ENCODE measurements around the gene SND1.

The SND1 gene

DNA sequence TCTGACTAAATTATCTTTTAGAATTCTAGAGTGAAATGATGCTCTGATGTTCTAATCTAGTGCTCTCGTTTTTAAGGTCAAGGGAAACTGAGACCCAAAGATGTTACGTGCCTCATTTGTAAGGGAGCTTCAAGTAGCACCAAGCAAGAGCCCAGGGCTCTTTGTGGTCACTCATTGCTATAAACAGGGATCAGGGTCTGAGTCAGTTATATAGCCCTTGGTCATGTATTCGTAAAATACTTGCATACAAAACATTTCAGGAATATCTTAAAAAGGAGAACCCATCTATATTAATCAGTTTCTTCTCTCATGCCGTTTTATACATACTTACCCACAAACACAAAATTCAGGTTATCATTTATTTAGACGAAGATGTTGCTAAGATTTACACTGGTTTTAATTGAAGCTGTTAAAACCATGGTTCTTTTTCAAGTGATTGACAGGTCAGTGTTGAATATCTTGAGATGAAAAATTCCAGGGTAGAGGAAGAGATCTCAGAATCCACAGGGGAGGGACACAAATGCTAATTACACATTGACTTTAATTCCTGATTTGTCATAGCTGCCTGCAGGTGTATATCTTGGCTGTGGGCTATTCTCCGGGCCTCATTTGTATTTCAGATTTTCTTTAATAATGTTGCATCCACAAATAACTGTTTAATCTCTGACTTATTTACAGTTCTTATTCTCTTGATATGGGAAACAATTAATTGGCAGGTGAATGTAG is 188.4 kb downstream of the SND1 start:
- DNase-seq, result no peak

DNA sequence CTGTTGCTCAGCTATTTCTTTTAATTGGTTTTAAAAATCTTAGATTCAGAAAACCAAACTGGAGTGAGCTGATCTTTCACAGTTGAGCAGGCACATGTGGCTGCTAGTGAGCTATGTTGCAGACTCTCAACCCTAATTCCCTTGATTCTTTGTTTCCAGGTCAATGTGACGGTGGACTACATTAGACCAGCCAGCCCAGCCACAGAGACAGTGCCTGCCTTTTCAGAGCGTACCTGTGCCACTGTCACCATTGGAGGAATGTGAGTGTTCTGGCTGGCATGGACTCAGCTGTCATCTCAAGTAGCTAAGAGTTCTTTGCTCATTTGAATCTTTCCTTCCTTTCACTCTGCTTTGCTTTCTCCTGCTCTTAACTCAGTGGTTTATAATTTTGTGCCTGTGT is 192.2 kb downstream of the SND1 start:
- no peak for DNase-seq

DNA sequence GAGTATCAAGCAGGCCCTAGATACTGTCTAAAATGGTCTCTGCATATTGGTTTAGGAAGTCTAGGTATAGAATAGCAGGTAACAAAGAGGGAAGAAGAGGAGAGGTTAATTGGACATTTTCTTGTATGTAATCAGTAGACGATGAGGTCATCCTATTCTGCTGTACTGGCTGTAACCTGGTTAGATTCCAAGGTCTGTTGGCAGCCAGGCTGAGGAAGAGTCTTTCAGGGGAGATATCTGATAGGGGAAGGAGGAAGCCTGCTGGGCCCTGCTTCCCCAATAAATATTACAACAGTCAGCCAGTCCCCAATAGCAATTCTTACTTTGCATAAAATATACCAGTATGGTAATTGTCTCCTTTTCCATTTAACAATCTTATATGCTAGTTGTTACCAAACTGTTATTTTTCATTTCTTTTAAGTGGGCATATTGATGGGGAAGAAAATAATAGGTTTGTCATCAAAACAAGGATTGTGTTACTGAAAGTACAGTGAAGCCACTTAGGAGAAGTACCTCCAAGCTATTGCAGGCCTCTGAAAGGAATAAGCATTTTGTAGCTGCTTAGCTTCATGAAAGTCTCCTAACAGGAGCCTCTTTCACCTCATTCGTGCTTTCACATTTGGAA is 192.8 kb downstream of the SND1 start:
- DNase-seq, result no peak

DNA sequence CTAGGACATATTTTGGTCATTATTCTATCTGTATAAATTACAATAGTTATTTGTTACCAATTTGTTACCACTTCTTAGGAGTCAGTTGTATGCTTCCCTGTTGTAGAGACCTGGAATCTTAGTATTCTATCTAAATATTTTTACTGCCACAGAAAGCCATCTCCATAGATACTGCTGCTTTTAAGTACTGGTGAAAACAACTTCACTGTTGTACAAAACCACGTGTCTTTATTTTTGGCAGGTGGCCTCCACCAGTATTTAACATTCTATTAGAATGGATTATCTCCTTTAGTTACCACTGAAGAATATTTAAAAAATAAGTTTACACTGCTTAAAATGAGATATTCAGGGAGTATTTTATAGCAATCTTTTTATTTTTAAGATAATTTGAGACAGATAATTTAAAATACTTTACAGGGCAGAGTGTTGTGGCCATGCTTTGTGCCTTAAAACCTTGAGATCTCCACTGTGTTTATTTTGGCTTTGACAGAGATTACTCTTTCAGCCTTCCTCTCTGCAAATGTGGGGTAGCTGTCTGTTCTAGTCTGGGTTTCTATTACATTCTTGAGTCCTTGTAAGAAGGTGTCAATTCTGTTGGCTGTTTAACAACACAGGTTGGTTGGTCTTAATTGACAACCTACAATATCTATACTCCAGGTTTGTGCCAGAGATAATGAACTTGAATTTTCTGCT is 193.7 kb downstream of the SND1 start:
- no peak for DNase-seq

DNA sequence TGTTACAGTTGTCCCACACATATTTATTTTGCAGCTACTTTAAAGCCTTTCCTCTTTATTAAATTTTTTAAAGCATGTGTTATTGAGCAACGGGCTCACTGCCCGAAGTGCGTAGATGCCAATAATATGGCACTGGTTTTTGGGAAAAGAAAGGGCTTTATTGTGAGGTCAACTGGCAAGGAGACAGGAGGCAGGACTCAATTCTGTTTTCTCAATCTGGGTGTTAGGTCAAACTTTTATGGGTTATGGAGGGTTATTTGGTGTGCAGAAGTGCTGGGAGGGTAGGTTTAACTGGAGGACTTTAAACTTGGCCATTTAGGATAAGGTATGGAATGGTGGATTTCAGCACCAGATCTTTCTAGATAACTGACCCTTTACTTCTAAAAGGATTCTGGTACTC is 195.6 kb downstream of the SND1 start:
- DNase-seq, result no peak

DNA sequence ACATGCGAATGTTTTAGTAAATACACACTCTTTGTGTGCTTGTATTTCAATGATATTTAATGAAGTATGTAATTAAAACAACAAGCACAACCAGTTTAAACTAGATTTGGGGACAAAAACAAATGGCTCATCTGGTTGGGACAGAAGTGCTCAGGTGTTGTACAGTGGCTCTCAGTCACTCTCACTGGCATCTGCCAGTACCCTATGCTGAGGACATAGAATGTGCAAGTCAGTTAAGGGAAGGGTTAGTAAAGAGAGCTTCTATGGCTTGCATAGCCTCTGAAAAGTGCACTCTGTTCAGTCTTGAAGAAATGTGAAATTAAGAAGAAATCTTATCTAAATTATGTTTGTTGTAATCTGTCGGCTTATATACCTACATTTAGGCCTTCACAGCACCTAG is 196.2 kb downstream of the SND1 start:
- DNase-seq, result no peak

DNA sequence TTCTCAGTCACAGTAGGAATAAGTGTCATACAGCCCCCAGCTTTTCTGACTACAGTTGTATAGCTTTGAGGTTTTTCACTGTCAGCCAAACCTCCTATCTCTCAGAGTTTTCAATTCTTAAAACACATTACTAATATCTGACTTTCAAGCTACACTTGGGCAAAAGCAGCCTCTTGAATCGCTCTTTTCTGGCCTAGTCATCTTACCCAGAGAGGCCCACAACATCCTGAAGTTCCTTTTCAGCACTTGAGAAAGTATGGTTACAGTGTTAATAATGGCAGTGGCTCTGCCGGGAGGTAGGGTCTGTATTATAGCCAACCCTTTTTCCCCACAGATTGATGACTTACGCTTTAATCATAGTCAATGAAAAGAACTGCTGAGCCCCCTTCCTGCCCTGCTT is 198.2 kb downstream of the SND1 start:
- DNase-seq, result no peak

DNA sequence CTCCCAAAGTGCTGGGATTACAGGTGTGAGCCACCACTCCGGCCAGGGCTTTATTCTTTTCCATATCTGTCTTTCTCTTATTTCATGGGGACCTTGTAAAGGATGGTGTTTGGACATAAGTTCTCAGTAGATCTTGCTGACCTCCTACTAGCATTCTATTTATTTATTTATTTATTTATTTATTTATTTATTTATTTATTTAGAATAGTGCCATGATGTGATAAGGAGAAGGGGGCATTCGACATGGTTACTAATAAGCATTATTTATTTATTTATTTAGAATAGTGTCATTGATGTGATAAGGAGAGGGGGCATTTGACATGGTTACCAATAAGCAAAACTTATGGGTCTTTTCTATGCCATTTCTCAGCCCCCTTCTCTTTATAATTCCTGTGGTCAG is 202.4 kb downstream of the SND1 start:
- no peak for DNase-seq

DNA sequence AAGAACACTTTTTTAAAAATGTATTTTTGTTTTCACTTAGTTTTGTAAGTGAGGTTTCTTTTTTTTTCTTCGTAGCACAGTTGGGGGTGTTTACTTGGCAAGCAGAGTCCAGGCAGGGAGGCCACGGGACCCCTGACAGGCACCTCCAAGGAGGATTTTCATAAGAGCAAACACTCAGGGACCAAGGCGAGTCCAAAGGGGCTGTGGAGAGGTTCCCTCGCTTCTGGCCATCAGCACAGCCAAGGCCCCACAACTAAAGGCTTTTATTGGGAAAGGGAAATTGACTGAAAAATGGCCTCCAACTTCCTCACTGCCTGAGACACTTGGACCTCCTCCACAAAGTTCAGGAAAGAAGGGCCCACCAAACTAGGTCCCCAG is 205.5 kb downstream of the SND1 start:
- no peak for DNase-seq

DNA sequence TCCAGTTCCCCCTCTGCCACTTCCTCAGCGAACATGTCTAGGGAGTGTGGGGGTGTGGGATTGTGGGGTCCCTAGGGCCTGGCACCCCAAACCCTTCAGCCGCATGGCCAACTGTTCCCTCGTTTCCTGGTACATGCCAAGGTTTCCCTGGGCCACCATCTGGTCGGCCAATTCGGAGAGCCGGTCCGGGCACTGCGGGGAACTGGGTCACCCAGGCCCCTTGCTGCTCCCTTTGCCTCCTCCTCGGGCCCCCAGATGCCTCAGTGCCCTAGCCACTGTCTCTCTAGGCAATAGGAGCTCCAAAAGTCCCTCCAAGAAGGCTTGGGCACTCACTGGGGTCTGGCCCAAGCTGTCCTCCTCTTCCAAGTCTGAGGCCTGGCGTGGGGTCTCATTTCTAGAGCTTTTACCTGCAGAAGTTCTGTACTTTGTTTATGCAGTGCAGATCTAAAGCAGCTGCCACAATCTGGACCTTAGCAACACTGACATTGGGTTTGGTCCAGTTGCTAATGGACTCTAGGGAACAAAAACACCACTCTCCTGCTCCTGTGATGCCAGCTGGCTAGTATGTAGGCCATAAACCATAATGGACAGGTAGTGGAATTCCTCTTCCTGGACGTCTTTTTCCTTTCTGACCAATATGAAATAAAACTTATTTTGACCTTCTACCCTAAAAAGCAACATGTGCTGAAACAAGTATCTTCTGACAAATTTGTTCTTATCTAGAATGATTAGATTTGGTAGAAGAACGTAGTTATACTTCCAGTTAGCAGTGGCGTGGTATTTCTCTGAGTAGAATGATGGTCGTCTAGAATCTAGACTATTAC is 206.3 kb downstream of the SND1 start:
- no peak for DNase-seq

DNA sequence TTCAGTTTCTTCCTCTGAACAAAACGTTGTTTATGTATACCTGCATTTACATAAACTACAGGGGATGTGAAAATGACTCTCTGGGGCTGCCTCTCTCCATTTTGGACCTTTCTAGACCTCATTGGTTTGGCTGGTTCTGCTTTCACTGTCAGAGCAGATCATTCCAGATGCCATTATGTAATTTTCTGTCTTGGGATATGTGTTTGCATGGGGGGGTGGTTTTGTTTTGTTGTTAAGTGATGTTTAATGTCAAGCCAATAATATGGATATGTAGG is 206.9 kb downstream of the SND1 start:
- DNase-seq, result no peak

DNA sequence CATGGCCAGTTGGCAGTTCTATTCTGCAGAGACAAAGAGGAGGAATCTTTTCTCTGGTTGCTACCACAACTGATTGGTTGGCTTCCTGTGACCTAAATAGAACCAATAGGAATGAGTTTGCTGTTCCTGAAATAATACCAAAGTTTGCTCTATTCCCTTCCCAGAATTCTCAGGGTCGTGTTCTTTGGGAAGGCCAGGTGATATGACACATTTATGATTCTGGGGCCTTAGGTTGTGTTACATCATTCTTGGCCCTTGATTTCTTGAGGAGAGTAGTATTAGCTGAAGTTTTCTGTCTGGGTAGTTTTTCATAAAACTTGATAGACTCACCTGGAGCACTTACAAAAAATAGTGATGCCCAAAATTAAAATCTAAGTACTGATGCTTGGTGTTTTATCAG is 207.3 kb downstream of the SND1 start:
- DNase-seq, result no peak

DNA sequence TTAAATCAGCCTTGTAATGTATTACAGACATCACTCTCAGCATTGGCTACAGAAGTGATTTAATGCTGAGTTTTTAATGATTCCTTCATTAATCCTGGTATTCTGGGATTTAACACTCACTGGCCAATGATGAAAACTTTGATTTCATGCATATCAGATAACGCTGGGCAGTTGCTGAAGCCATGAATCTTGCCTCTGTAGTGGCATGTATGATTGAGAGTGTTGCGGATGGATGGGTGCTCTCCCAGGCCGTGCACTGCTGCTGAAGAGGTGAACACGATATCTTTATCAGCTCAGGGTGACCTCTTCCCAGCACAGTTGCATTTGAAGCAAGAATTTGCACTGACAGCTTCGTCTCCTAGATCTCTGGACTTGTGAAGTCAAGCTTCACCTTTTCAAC is 210.5 kb downstream of the SND1 start:
- no peak for DNase-seq

DNA sequence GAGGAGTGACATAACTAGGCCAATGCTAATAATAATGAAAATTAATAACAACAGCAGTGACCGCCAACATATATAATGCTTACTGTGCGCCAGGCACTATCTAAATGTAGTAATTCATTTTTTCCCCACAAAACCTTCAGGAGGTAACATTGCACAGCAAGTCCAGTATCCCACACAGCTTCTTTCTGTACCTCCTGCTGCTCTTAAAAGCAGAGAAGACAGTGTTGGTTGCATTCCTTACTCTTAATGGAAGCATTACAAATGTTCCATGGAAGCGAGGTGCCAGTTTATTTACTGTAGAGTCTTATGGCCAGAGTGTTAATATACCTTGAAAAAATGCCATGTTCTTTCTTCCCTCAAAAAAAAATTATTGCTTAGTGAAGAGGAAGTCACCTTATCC is 211.1 kb downstream of the SND1 start:
- no peak for DNase-seq

DNA sequence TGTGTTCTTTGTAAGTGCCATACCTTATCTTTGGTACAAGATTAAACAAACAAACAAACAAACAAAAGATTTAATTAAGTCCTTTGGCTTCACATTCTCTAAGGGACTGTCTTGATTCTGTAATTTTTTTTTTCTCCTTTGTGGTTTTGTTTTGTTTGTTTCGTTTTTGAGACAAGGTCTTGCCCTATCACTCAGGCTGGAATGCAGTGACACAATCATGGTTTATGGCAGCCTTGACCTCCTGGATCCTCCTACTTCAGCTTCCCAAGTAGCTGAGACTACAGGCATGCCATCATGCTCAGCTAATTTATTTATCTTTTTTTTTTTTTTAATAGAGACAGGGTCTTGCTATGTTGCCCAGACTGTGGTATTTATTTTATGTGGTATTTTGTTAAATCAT is 213.5 kb downstream of the SND1 start:
- peak; percentile 59 for DNase-seq

DNA sequence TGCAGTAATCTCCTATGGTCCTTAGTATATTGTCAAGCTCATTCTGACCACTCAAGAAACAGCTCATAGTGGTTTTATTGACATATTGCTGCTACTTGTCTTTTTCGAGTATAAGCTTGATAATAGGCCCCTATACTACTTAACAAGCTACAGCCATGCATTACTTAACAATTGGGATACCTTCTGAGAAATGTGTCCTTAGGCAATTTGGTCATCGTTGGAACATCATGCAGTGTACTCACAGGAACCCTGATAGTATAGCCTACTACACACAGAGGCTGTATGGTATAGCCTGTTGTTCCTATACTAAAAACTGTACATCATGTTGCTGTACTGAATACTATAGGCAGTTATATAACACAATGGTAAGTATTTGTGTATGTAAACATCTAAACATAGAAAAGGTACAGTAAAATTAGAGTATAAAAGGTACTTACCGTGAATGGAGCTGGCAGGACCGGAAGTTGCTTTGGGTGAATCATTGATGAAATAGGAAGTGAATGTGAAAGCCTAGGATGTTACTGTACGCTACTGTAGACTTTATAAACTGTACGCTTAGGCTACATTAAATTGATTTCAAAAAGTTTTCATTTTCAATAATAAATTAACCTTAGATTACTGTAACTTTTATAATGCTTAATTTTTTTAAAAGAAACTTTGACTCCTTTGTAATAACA is 218.4 kb downstream of the SND1 start:
- DNase-seq, result no peak

DNA sequence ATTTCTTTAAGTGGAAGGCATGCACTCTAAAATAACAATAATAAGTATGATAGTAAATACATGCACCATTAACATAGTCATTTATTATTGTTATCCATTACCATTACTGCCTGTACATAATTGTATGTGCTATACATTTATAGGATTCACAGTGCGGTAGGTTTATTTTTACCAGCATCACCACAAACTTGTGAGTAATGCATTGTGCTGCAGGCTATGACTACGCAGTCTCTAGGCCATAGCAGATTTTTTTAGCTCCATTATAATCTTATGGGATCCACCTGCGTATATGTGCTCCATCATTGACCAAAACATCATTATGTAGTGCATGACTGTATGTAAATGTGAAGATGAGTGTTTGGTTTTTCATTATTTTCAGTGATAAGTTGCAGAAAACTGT is 219.2 kb downstream of the SND1 start:
- no peak for DNase-seq

DNA sequence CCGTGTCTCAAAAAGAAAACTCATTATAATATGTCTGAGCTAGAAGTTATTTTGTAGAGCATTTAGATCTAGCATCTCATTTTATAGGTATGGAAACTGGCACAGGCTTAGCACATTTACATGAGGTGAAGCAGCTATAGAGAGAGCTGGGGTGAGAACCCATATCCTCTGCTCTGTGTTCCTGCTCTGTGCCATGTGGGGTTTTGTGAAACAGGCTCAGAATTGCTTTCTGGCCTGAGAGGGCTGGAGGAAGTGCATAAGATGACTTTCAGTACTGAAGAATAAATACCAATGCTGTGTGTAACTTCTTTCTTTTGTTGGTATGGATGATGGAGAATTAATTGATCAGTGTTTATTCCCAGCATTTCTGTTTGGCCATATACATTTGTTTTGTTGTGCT is 220.1 kb downstream of the SND1 start:
- DNase-seq, result no peak

DNA sequence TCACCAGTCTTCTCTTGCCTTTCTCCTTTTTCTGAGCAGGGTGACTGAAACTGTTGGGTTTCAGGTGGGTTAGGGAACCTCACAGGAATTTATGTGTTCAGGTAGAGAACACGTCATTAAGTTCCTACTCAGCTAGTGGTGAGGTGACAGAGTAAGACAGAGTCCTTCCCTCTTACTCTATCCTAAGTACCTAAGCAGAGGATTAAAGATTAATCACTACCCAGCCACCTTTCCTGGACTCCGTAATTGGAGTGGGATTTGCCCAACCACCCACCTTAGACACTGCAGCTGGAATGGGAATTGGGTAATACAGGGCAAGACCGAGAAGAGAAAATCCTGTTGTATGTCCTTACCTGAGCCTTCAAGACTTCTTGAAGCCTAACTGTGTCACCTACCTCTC is 221.2 kb downstream of the SND1 start:
- no peak for DNase-seq

DNA sequence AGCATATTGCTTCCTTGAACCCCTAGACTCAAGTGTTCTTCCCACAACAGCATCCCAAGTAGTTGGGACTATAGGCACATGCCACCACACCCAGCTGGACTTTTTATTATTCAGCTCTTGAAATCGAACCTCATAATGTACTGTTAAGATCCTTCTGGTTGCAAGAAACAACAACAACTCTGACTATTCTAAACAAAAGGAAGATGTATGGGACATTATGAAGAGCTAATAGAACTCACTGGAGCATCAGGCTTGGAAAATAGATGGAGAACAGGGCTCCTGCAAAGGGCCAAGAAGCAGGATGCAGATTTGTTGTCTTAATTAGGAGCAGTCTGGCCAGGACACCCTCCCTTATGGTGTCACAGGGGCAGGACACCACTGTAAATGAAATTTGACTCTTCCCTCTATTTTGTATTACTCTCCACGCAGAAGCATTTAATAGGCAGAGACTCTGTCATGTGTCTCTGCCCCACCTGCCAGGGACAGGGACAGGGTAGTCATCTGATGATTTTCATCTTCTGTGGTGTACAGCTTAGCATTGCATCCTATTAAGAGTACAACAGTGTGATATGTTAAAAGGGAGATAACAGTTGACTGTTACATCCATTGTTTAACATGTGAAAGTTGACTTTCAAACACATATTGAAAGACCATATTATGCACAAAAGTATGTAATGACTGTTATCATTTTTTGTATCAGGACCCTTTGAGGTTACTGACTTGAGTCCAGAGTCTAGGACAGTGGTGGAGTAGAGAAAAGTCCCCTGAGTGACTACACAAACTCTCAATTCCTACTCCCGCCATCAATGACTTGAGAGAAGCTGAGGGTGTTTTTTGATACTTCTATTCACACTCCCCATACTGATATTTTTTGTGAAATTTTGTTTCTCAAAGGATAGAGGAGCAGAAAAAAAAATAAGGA is 222.0 kb downstream of the SND1 start:
- no peak for DNase-seq

DNA sequence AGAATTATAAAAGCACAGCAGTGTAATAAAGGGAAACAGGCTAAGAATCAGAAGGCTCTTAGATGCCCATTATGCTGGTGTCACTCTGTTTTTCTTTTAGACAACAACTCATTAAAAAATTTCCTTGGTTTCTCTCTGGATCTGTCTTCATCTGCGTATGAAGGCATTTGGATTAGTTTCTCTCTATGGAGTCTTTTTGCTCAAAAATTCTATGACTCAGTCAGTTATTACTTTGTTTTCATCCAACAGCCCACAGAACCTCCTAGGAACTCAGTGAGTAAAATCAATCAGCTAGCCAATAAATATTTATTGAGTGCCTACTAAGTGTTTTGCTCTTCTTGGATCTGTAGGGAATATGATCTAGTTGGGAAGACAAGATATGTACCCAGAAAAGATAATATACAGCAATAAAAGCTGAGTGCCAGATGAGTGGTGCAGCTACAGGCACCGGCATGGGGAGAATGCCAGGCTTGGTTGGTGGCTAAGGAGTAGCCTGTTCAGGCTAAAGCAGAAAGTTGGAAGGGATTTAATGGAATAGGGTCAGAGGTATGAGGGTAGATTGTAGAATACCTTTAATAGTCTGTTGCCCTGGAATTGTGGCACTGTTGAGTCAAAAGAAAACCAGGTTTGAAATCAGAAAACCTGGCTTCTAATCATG is 223.1 kb downstream of the SND1 start:
- peak; percentile 35 for DNase-seq

DNA sequence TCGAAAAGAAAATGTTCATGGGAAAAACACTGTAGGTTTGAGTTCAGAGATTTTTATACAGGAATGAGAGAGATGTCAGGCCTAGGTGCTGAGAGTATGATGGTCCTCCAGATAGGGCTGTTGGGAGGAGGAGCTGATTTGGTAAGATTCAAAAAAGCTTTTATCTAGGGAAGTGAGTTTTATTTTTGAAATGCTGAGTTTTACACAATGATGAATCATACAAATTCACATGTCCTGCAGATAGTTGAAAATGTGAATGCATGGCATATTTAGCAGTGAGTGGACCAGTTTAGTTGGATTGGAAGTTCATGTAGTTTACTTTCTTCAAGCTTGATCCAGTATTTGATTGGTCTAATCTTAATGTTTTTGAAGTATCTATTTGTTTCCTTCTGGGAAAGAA is 224.4 kb downstream of the SND1 start:
- peak; percentile 63 for DNase-seq
